GM19238 (cell line): ENCODE results near the gene ATP2B2.

ENCODE experiments used
- DNase-seq: peaks from one replicate; pipeline ENCODE4 v3.0.0; 2011; ENCODE audit warnings: low spot score; ENCODE audit not compliant: insufficient read length

ATP2B2 gene

DNA sequence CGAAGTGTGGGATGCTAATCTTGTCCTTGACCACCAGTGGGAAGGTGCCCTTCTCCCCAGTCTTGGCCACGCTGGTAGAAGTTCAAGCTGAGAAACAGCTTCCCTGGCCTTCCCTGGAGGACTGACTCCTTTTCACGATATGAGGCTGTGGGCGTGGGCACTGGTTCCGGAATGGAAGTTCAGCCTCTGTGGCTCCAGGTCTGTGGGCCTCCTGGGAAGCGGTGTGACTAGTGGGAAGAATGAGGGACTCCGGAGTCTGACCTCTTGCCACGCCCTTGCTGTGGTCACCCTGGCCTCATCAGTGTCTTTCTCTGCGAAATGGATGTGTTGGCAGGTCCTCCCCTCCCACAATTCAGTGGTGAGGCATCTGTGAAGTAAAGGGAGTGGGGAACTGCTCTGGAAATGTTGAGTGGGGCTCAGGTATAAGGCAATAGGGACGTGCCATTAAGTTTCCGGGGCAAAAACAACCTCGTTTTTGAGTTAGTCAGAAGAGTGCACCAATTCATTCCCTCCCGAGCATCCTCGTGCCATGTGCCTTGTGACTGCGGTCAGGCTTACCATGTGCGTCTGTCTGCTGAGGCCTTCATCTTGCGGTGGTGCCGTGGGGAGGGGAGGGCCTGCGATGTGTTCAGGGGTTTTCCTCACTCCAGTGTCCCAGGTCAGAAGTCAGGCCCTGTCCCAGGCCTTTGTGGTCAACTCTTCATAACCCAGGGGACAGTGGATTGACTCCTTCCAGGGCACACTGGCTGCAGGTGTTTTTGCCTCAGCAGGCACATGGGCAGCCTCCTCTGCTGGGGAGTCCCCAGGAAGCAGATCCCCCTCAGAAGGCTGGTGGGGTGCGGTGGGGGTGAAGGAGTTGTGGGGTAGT lies 172.7 kb downstream of the ATP2B2 start:
- DNase-seq: no peak

GRCh38 chr3:10331320-10331719 lies 174.1 kb downstream of the ATP2B2 start:
- no peak for DNase-seq

- no peak for DNase-seq
Observed at GRCh38 chr3:10330319-10330718, 175.1 kb downstream of the ATP2B2 start.

DNA sequence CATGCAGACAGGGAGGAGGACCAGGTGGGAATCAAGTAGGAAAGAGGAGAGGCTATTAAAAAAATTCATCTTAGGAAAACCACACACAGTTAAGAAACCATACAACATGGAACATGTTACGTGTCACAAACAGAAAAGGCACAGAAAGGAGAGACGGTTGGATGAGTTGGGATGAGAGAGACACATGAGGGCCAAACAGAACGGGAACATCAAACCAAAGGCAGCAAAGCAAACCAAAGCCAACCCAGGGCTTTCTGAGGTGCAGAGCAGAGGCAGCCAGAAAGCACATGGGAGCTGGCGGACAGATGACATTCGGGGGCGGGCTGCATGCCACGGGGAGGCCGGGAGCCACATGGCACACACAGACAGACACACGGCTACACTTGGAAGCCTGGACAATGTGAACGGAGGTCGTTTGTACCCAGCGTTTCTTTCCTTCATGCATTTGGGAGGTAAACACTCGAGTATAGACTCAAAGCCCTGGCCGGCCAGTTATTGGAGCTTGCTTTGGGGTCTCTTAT lies 175.8 kb downstream of the ATP2B2 start:
- DNase-seq: no peak

DNA sequence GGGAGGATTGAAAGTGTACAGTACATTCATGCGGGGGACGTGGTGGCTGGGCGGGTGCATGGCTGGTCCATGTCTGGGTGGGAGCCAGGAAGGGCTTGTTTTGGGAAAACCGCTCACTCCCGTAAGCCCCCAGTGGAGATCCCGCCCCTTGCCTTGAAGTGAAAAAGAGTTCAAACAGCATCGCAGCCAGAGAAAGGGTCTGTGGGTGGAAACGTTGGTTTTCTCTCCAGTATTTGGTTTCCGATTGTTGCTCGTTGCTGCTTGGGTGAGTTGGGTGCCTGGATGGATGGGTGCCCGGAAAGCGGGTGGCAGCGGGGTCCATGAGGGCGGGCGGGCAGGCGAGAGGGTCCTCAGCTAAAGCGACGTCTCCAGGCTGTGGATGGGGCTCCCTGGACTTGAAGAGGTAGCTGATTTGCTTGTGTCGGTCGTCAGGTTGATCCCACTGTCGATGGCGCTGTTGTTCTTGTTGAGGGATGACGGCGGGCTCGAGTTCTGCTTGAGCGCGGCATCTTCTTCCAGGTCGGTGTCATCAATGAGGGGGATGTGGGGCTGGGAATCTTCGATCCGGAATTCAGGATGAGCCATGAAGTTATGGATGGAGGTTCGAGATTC lies 176.8 kb downstream of the ATP2B2 start:
- DNase-seq: no peak

DNA sequence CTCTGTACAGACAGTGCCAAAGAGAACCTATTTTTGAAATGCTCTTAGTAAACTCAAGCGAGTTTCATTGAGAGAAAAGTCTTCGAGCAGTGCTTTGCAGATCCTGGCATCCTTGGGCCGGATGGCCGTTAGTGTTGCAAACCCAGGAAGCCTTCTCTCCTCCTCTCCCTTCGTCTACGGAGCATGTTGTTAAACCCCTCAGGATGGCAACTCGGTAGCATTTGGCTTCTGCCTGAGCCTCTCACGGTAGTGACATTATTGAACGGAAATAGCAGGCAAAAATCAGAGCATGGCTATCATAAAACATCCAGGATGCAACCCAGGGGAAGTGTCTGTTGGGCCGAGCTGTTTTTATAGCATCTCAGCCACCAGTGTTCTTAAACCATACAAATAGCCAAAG lies 177.8 kb downstream of the ATP2B2 start:
- DNase-seq: no peak

GRCh38 chr3:10322352-10322710 lies 183.1 kb downstream of the ATP2B2 start:
- no peak for DNase-seq

- no peak for DNase-seq
Observed at GRCh38 chr3:10321630-10322351, 183.6 kb downstream of the ATP2B2 start.

GRCh38 chr3:10320320-10320677 lies 185.1 kb downstream of the ATP2B2 start:
- no peak for DNase-seq

DNA sequence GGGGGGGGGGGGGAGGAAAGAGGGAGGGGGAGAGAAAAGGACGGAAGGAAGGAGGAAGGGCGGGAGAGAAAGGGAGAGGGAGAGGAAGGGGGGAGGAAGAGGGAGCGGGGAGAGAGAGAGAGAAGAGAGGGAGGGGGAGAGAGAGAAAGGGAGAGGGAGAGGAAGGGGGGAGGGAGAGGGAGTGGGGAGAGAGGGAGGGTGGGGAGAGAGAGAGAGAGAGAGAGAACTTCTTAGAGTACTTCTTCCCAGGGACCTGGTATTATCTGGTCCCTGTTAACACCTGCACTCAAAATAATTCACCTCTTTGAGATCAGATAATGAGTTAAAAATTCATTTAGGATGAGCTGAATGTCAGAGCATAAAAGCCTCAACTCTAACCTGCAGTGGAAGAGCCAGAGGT lies 185.6 kb downstream of the ATP2B2 start:
- DNase-seq: no peak

DNA sequence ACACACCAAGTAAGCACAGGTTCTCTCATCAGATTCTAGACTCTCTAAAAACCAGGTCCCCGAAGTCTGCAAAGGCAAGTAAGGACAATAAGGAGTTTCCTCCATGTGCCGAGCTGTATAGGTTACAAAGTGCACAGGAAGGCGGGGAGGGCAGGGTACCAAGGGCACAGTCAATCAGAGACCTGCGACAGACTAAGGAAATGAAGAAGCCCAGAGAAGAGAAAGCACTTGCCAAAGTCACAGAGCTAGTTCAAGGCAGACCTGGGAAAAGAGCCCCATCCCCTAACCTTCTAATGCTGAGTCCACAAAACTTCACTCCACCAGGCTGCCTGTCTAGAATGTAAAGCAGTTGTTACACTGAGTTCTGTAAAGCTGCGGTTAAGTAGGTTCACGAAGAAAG lies 186.1 kb downstream of the ATP2B2 start:
- no peak for DNase-seq

DNA sequence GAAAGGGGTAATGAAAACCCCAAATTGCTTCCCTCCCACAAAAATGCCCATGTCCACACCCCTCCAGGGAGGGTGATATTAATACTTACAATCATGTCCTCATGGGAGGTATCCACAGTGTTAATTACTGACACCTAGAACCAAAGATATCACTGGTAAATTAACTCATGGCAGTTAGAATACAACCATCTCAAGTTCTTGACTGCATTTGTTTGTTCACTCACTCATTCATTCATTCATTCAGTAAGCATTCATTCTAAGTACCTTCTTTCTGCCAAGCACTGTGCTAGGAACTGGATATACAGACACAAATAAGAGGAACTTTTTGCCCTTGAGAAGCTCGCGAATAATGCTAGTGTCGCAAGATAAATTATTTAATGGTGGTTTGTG lies 187.4 kb downstream of the ATP2B2 start:
- DNase-seq: no peak

DNA sequence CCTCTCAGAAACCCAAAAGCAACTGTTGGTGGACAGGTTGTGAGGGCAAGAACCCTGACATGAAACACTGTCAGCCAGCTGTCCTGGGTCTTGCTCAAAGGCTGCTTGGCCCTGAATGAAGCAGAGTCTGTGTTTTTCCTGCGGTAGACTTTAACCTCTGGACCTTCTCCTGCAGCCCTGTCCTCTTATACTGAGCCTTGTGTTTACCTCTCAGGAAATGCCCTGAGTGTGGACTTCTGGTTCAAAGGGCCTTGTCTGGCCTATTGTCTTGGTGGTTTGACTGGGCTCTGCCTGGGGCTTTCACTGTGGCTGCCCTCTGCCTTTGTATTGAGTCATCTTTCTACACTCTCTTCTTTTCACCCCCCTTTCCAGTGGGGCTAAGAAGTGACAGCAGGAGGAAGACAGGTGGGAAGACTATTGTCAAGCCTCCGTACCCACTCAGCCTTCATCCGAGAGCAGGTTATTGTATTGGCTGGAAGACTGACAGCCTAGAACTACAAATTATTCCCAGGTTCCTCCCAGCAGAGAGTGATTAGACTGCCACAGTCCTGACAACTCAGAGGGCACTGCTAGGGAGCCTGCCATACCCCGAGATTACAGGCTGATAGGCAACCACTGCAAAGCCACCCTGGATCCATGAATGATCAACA lies 187.9 kb downstream of the ATP2B2 start:
- no peak for DNase-seq

DNA sequence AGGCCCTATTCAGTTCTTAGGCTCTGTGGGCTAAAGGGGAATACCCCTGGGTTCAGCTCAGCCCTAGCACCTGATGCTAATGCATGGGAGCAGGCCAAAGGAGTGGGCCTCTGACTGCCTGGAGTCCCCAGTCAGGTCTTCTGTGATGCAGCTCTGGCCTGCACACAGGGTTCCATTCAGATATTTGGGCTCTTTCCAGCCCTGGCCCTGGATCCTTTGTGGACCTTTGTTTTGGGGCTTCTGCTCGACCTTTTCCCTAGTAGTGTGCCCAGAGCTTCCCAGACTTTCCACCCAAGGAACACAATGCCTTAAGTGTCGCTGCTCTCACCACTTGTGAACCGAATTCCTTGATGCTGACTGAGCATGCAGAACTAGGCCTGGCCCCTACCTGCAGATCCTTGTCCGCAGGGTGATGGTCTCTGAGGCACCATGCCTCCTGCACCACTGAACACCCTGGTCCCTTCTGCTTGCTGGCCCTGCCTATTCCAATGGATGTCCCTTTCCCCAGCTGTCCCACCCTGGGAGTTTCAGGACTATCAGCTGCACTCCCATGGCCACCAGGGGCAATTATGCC lies 189.5 kb downstream of the ATP2B2 start:
- DNase-seq: no peak

GRCh38 chr3:10315101-10315500 lies 190.3 kb downstream of the ATP2B2 start:
- no peak for DNase-seq

- no peak for DNase-seq
Observed at GRCh38 chr3:10312861-10313260, 192.5 kb downstream of the ATP2B2 start.

DNA sequence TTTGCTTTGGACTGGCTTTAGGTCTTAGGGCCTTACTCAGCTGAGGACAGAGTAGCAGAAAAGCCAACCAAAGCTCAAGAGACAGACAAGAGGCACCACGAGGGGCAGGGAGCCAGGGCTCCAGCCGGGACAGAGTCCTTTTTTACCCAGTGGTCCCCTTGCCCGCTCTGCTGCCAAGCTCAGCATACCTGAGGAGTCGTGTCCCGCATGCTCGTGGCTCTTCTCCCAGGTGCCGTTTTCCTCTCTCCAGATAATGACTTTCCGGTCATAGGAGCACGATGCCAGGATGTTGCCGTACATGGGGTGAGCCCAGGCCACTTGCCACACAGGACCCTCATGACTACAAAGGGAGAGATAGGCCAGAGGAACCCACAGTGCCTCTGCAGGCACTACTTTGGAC lies 193.0 kb downstream of the ATP2B2 start:
- DNase-seq: no peak

GRCh38 chr3:10311710-10312109 lies 193.7 kb downstream of the ATP2B2 start:
- no peak for DNase-seq

GRCh38 chr3:10310578-10310977 lies 194.8 kb downstream of the ATP2B2 start:
- DNase-seq: no peak

DNA sequence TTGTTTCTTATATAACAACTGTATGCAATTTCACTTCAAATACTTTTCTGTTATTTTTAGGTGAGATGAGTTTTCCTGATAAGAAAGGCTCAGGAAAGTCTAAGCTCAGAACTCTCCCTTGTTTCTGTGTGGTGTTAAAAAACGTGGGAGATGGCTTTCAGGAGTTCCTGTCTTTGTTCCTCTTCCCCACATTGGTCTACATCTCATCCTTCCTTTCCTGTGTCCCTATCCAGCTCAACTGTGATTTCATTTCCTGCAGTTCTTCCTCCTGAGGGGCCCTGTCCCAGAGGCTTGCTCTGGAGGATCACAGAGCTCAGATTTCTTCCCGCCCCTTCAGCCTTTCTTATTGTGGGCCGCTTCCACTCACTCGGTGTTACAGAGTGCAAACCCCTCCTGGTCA lies 195.7 kb downstream of the ATP2B2 start:
- DNase-seq: no peak

- no peak for DNase-seq
Observed at GRCh38 chr3:10308678-10309077, 196.7 kb downstream of the ATP2B2 start.
